Neural cell (in vitro differentiated cells): Measurements from ENCODE around the gene OR4S1. TPM values are rescaled to one million over a fixed set of nuclear protein-coding genes. Genes with fewer than 3 reads are reported as not detected.

Experiments used
- H2AFZ ChIP-seq: fragments of 200-600, 300-800 bp; sonication (generic), shearing (Covaris generic); 2 replicates; pipeline ENCODE4 v1.6.0; 2014; ENCODE audit warnings: low read depth, mild to moderate bottlenecking, antibody characterized with exemption, low read length, moderate library complexity
- H3F3A ChIP-seq: fragments of 200-600 bp; shearing (Covaris generic); 2 replicates; pipeline ENCODE4 v1.6.1; 2016; ENCODE audit warnings: mild to moderate bottlenecking, moderate library complexity, mixed read lengths, antibody characterized with exemption, low read length; ENCODE audit not compliant: insufficient read depth, poor library complexity, severe bottlenecking
- H3K27ac ChIP-seq: fragments of 200-600, 300-800 bp; sonication (generic), shearing (Covaris generic); 2 replicates; pipeline ENCODE4 v1.5.1; 2014; ENCODE audit warnings: mild to moderate bottlenecking, low read length, moderate library complexity
- H3K27me3 ChIP-seq: fragments of 300-800, 200-600 bp; sonication (generic), shearing (Covaris generic); 2 replicates; pipeline ENCODE4 v1.6.0; 2014; ENCODE audit warnings: mild to moderate bottlenecking, low read depth, low read length, moderate library complexity; ENCODE audit not compliant: insufficient read depth
- H3K36me3 ChIP-seq: fragments of 300-800, 200-600 bp; sonication (generic), shearing (Covaris generic); 2 replicates; pipeline ENCODE4 v1.5.1; 2014; ENCODE audit warnings: mild to moderate bottlenecking, antibody characterized with exemption, low read length, moderate library complexity; ENCODE audit not compliant: insufficient read depth
- H3K4me2 ChIP-seq: fragments of 300-800, 200-600 bp; sonication (generic), shearing (Covaris generic); 2 replicates; pipeline ENCODE4 v1.6.0; 2014; ENCODE audit warnings: mild to moderate bottlenecking, low read length
- H3K4me3 ChIP-seq: fragments of 300-800, 200-600 bp; sonication (generic), shearing (Covaris generic); 2 replicates; pipeline ENCODE4 v1.5.1; 2014; ENCODE audit warnings: mild to moderate bottlenecking, low read length, moderate library complexity
- H3K79me2 ChIP-seq: fragments of 200-600 bp; shearing (Covaris generic); replicated peaks from 2 replicates; pipeline ENCODE4 v1.6.0; 2014; ENCODE audit warnings: mild to moderate bottlenecking, low read length, moderate library complexity; ENCODE audit not compliant: insufficient read depth
- H3K9ac ChIP-seq: fragments of 300-800, 200-600 bp; sonication (generic), shearing (Covaris generic); 2 replicates; pipeline ENCODE4 v1.6.1; 2016; ENCODE audit warnings: mild to moderate bottlenecking, low read length, mixed read lengths
- H3K9me2 ChIP-seq: fragments of 200-600 bp; shearing (Covaris generic); 2 replicates; pipeline ENCODE4 v1.6.1; 2016; ENCODE audit warnings: mild to moderate bottlenecking, low read length, mixed read lengths; ENCODE audit not compliant: insufficient read depth
- H3K9me3 ChIP-seq: fragments of 200-600, 300-800 bp; sonication (generic), shearing (Covaris generic); 2 replicates; pipeline ENCODE4 v1.6.1; 2016; ENCODE audit warnings: mild to moderate bottlenecking, mixed run types, low read length, moderate library complexity, mixed read lengths
- H4K20me1 ChIP-seq: fragments of 200-600 bp; shearing (Covaris generic); 2 replicates; pipeline ENCODE4 v1.6.1; 2016; ENCODE audit warnings: mild to moderate bottlenecking, mixed run types; ENCODE audit not compliant: insufficient read depth
- EP300 ChIP-seq: fragments of 450-650 bp; conservative IDR thresholded peaks from 2 replicates; pipeline ENCODE4 v1.6.1; 2014; ENCODE audit warnings: antibody characterized with exemption, mild to moderate bottlenecking, moderate library complexity; ENCODE audit not compliant: poor library complexity, severe bottlenecking
- EZH2 ChIP-seq: fragments of 200-600, 300-800 bp; shearing (Covaris generic), sonication (generic); IDR thresholded peaks from 2 replicates; pipeline ENCODE4 v1.6.1; 2014; ENCODE audit warnings: antibody characterized with exemption, low read length, borderline replicate concordance, mild to moderate bottlenecking; ENCODE audit not compliant: insufficient read depth, poor library complexity, severe bottlenecking
- MXI1 ChIP-seq: fragments of 450-650 bp; conservative IDR thresholded peaks from 2 replicates; pipeline ENCODE4 v1.6.1; 2014; ENCODE audit warnings: antibody characterized with exemption, mild to moderate bottlenecking; ENCODE audit not compliant: poor library complexity, severe bottlenecking
- POLR2AphosphoS5 ChIP-seq: IDR thresholded peaks from 2 replicates; pipeline ENCODE4 v1.6.1; 2012
- RAD21 ChIP-seq: fragments of 450-650 bp; conservative IDR thresholded peaks from 2 replicates; pipeline ENCODE4 v1.6.1; 2014; ENCODE audit warnings: antibody characterized with exemption, mild to moderate bottlenecking, moderate library complexity
- SMC3 ChIP-seq: fragments of 450-650 bp; conservative IDR thresholded peaks from 2 replicates; pipeline ENCODE4 v1.6.1; 2014; ENCODE audit warnings: antibody characterized with exemption, mild to moderate bottlenecking, moderate library complexity; ENCODE audit not compliant: poor library complexity
- TAF1 ChIP-seq: IDR thresholded peaks from 2 replicates; pipeline ENCODE4 v1.6.1; 2012; ENCODE audit warnings: low read depth
- polyA minus RNA-seq: library from RNA; depleted of rRNA, polyadenylated mRNA; stranded (reverse); fragments of >200 nt; gene quantifications from 2 replicates; pipeline ENCODE4 v1.2.3, GENCODE V29; 2014
- polyA plus RNA-seq: library from polyadenylated mRNA; depleted of rRNA; stranded (reverse); fragments of >200 nt; gene quantifications from 2 replicates; pipeline ENCODE4 v1.2.3, GENCODE V29; 2014
- TF ChIP-seq, protein P1 (sequence below): IDR thresholded peaks from 2 replicates; pipeline ENCODE4 v1.6.1; 2012; ENCODE audit warnings: borderline replicate concordance
- TF ChIP-seq, protein P2 (sequence below): fragments of 450-650 bp; IDR thresholded peaks from 2 replicates; pipeline ENCODE4 v1.5.1; 2014; ENCODE audit warnings: antibody characterized with exemption, mild to moderate bottlenecking, moderate library complexity; ENCODE audit not compliant: poor library complexity, severe bottlenecking

Gene OR4S1, protein sequence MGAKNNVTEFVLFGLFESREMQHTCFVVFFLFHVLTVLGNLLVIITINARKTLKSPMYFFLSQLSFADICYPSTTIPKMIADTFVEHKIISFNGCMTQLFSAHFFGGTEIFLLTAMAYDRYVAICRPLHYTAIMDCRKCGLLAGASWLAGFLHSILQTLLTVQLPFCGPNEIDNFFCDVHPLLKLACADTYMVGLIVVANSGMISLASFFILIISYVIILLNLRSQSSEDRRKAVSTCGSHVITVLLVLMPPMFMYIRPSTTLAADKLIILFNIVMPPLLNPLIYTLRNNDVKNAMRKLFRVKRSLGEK
- not detected in 2 replicates for polyA plus RNA-seq
- polyA minus RNA-seq, result not detected in 2 replicates

DNA sequence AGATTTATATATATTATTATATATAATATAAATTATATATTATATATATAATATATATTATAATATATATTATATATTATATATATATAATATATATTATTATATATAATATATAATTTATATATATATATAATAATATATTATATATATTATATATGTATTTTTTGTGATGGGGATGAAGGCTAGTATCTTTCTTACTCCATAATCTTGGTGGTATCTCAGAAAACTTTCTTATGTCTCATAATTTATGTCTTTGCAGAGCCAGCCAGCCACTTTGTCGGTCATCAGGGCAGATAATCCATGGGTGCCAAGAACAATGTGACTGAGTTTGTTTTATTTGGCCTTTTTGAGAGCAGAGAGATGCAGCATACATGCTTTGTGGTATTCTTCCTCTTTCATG is at the start of gene OR4S1:
Gene OR4S1 (plus strand): TSS at position 301 of the 400 bp plus-strand sequence. CDS start 0 bp downstream, at position 301.
- Histone ChIP-seq H3K9me3 (peaks cover 4% of the 10 kb centered on the region), H3K9me2 (no peaks in the 10 kb centered on the region), H3K4me2 (no peak within 1 kb of the TSS), H4K20me1 (no peaks in the 10 kb centered on the region), H3K36me3 (no peaks in the 10 kb centered on the region), H3K9ac (no peak within 1 kb of the TSS), H3K27ac (no peak within 1 kb of the TSS), H3F3A (no peaks in the 10 kb centered on the region), H2AFZ (no peak within 1 kb of the TSS), H3K27me3 (no peaks in the 10 kb centered on the region), H3K79me2 (no peaks in the 10 kb centered on the region), H3K4me3 (no peak within 1 kb of the TSS)
- no peak for TF ChIP-seq MXI1
- TF ChIP-seq, protein P1, sequence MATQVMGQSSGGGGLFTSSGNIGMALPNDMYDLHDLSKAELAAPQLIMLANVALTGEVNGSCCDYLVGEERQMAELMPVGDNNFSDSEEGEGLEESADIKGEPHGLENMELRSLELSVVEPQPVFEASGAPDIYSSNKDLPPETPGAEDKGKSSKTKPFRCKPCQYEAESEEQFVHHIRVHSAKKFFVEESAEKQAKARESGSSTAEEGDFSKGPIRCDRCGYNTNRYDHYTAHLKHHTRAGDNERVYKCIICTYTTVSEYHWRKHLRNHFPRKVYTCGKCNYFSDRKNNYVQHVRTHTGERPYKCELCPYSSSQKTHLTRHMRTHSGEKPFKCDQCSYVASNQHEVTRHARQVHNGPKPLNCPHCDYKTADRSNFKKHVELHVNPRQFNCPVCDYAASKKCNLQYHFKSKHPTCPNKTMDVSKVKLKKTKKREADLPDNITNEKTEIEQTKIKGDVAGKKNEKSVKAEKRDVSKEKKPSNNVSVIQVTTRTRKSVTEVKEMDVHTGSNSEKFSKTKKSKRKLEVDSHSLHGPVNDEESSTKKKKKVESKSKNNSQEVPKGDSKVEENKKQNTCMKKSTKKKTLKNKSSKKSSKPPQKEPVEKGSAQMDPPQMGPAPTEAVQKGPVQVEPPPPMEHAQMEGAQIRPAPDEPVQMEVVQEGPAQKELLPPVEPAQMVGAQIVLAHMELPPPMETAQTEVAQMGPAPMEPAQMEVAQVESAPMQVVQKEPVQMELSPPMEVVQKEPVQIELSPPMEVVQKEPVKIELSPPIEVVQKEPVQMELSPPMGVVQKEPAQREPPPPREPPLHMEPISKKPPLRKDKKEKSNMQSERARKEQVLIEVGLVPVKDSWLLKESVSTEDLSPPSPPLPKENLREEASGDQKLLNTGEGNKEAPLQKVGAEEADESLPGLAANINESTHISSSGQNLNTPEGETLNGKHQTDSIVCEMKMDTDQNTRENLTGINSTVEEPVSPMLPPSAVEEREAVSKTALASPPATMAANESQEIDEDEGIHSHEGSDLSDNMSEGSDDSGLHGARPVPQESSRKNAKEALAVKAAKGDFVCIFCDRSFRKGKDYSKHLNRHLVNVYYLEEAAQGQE, result no peak
- TF ChIP-seq, protein P2, sequence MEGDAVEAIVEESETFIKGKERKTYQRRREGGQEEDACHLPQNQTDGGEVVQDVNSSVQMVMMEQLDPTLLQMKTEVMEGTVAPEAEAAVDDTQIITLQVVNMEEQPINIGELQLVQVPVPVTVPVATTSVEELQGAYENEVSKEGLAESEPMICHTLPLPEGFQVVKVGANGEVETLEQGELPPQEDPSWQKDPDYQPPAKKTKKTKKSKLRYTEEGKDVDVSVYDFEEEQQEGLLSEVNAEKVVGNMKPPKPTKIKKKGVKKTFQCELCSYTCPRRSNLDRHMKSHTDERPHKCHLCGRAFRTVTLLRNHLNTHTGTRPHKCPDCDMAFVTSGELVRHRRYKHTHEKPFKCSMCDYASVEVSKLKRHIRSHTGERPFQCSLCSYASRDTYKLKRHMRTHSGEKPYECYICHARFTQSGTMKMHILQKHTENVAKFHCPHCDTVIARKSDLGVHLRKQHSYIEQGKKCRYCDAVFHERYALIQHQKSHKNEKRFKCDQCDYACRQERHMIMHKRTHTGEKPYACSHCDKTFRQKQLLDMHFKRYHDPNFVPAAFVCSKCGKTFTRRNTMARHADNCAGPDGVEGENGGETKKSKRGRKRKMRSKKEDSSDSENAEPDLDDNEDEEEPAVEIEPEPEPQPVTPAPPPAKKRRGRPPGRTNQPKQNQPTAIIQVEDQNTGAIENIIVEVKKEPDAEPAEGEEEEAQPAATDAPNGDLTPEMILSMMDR, result no peak
- no peak for TF ChIP-seq POLR2AphosphoS5
- no peak for TF ChIP-seq EP300
- TF ChIP-seq SMC3, result no peak
- no peak for TF ChIP-seq RAD21
- TF ChIP-seq TAF1, result no peak
- TF ChIP-seq EZH2, result no peak

DNA sequence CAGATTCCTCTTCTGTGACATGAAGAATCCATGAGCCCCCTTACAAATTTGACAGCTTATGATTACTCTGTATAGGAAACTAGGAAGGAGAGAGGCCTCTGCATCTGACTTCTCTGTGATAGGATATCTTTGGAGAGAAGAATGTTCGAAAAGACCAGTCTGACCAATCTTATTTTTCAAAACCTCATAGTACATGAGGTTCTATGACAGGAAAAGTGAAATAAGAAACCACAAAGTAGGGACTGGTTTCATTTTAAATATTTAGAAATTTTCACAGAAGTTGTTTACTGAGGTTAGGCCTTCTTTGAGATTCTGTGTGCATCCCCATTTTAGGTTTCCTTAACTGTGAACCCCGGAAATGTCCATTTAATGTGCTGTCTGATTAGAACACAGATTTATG is 44.4 kb upstream of the OR4S1 start:
- Histone ChIP-seq H3K27ac (no peak overlapping the region), H3K9me2 (no peaks in the 10 kb centered on the region), H3K4me2 (no peak overlapping the region), H3K79me2 (no peaks in the 10 kb centered on the region), H2AFZ (no peak overlapping the region), H3K36me3 (no peaks in the 10 kb centered on the region), H3K4me3 (no peak overlapping the region), H3K27me3 (no peaks in the 10 kb centered on the region), H3F3A (no peaks in the 10 kb centered on the region), H3K9me3 (no peaks in the 10 kb centered on the region), H4K20me1 (no peaks in the 10 kb centered on the region), H3K9ac (no peak overlapping the region)
- TF ChIP-seq MXI1 (no peak), RAD21 (no peak)
